Endothelial cell of umbilical vein (primary cell): Measurements from ENCODE around the gene KDM4B. TPM values are rescaled to one million over a fixed set of nuclear protein-coding genes. Genes with fewer than 3 reads are reported as not detected.

Experiments
- Bru-seq: library from RNA; stranded (reverse); fragments of 400-500 nt; gene quantifications from one replicate; lab custom pipeline; 2021; lab: Mats Ljungman, UMichigan
- BruChase-seq, 2 experiments: library from RNA; stranded (reverse); fragments of 400-500 nt; gene quantifications; one replicate each; lab custom pipeline; 2021; lab: Mats Ljungman, UMichigan
- BruUV-seq: library from RNA; stranded (reverse); fragments of 400-500 nt; replicated peaks from 2 replicates; lab custom pipeline; 2021; lab: Mats Ljungman, UMichigan
- CTCF ChIA-PET: fragments of 300-600, 350-600 bp; sonication (Branson Sonifier 250); formaldehyde crosslinking; loops from one replicate; lab custom pipeline; 2021; ENCODE audit warnings: antibody characterized with exemption, inconsistent platforms; lab: Charles Lee
- POLR2A ChIA-PET: fragments of 300-600, 350-600 bp; sonication (Branson Sonifier 250); formaldehyde crosslinking; loops from one replicate; lab custom pipeline; 2021; ENCODE audit warnings: antibody characterized with exemption, inconsistent platforms; lab: Charles Lee
- DNase-seq: peaks from one replicate; pipeline ENCODE4 v3.0.0-alpha.2; 2011; ENCODE audit warnings: low read depth, low spot score
- FAIRE-seq: peaks from 2 replicates; lab custom pipeline; 2011; peaks lifted over from hg19 to GRCh38; lab: Jason Lieb, UNC
- H2AFZ ChIP-seq: 2 replicates; pipeline ENCODE4 v1.6.0; 2012; ENCODE audit warnings: low read depth, low read length, control low read depth, inconsistent platforms
- H3K27ac ChIP-seq: 2 replicates; pipeline ENCODE4 v1.5.1; 2011; ENCODE audit warnings: low read depth, mild to moderate bottlenecking, control low read depth, low read length, moderate library complexity; ENCODE audit not compliant: insufficient read depth
- H3K27me3 ChIP-seq, 2 experiments: 2 replicates each; pipeline versions ENCODE4 v1.6.0 to v1.6.1; 2011; ENCODE audit warnings: low read length in 2 of 2, mixed read lengths in 1 of 2; ENCODE audit not compliant: control insufficient read depth in 2 of 2, insufficient read depth in 2 of 2
- H3K36me3 ChIP-seq, 2 experiments: 2 replicates in 1 of 2; 3 replicates in 1 of 2; pipeline ENCODE4 v1.5.1; 2011; ENCODE audit warnings: low read length in 2 of 2, mild to moderate bottlenecking in 1 of 2, moderate library complexity in 1 of 2; ENCODE audit not compliant: control insufficient read depth in 2 of 2, insufficient read depth in 2 of 2; ENCODE audit errors: extremely low read depth in 1 of 2
- H3K4me1 ChIP-seq: 3 replicates; pipeline ENCODE4 v1.5.1; 2011; ENCODE audit warnings: mild to moderate bottlenecking, low read length; ENCODE audit not compliant: control insufficient read depth, insufficient read depth; ENCODE audit errors: extremely low read depth
- H3K4me2 ChIP-seq: 2 replicates; pipeline ENCODE4 v1.6.1; 2011; ENCODE audit warnings: low read length, control low read depth, mixed read lengths; ENCODE audit not compliant: insufficient read depth
- H3K4me3 ChIP-seq, 3 experiments: fragments of 200-600 bp in 1 of 3; sonication (generic), shearing (Covaris generic) in 1 of 3; replicated peaks in 1 of 3; 2 replicates each; pipeline ENCODE4 v1.5.1; 2011 to 2016; ENCODE audit warnings: control low read depth in 3 of 3, low read length in 3 of 3, mild to moderate bottlenecking in 2 of 3, inconsistent platforms in 1 of 3, low read depth in 1 of 3, moderate library complexity in 1 of 3; ENCODE audit not compliant: insufficient read depth in 1 of 3
- H3K79me2 ChIP-seq: 2 replicates; pipeline ENCODE4 v1.6.0; 2012; ENCODE audit warnings: low read length, inconsistent platforms; ENCODE audit not compliant: control insufficient read depth, insufficient read depth
- H3K9ac ChIP-seq: replicated peaks from 2 replicates; pipeline ENCODE3; 2011; ENCODE audit warnings: low read length, control low read depth; ENCODE audit not compliant: insufficient read depth; ENCODE audit errors: extremely low read depth
- H3K9me1 ChIP-seq: replicated peaks from 3 replicates; pipeline ENCODE4 v1.6.0; 2011; ENCODE audit warnings: mild to moderate bottlenecking, low read length; ENCODE audit not compliant: control insufficient read depth, insufficient read depth; ENCODE audit errors: extremely low read depth
- H3K9me3 ChIP-seq: replicated peaks from 2 replicates; pipeline ENCODE4 v1.5.1; 2012; ENCODE audit warnings: low read length, inconsistent platforms; ENCODE audit not compliant: control insufficient read depth, insufficient read depth
- H4K20me1 ChIP-seq: replicated peaks from 2 replicates; pipeline ENCODE3; 2011; ENCODE audit warnings: mild to moderate bottlenecking, low read length; ENCODE audit not compliant: control insufficient read depth, insufficient read depth; ENCODE audit errors: extremely low read depth
- EZH2 ChIP-seq: IDR thresholded peaks from 2 replicates; pipeline ENCODE4 v1.6.1; 2012; ENCODE audit warnings: borderline replicate concordance, low read depth, mild to moderate bottlenecking, moderate library complexity, low read length, inconsistent platforms; ENCODE audit not compliant: severe bottlenecking
- FOS ChIP-seq: IDR thresholded peaks from 2 replicates; pipeline ENCODE4 v1.6.1; 2011; ENCODE audit warnings: mild to moderate bottlenecking, low read length, moderate library complexity, borderline replicate concordance; ENCODE audit not compliant: insufficient read depth
- JUN ChIP-seq: IDR thresholded peaks from 2 replicates; pipeline ENCODE4 v1.6.1; 2011; ENCODE audit warnings: borderline replicate concordance, low read depth; ENCODE audit not compliant: insufficient read length, insufficient read depth
- POLR2A ChIP-seq: IDR thresholded peaks from 2 replicates; pipeline ENCODE4 v1.6.1; 2012; ENCODE audit warnings: low read depth, mild to moderate bottlenecking, control low read depth, low read length
- POLR2AphosphoS5 ChIP-seq: IDR thresholded peaks from 2 replicates; pipeline ENCODE4 v1.6.1; 2012; ENCODE audit warnings: low read depth, mild to moderate bottlenecking, control low read depth, low read length, moderate library complexity; ENCODE audit not compliant: insufficient read depth
- dilution Hi-C: fragments of 300-500 bp; cut with MboI; formaldehyde crosslinking; loops from one replicate; pipeline ENCODE4 v1.15.0; 2019; ENCODE audit warnings: low sequenced_read_pairs; ENCODE audit not compliant: extremely low pct_ligation_motif_present
- intact Hi-C: fragments of 100-400 bp; cut with micrococcal nuclease; formaldehyde crosslinking; loops from one replicate; pipeline ENCODE4 v1.10.0; 2022
- long read RNA-seq: library from polyadenylated mRNA; stranded (forward); transcript quantifications from one replicate; pipeline ENCODE4 v2.0.0, GENCODE V29; 2021
- polyA minus RNA-seq, 3 experiments: library from RNA; depleted of rRNA, polyadenylated mRNA; stranded (reverse); fragments of >200 nt; gene quantifications; 1 replicate in 1 of 3; 2 replicates in 2 of 3; pipeline ENCODE4 v1.2.3, GENCODE V29; 2011
- polyA plus RNA-seq, 4 experiments: library from polyadenylated mRNA; depleted of rRNA in 3 of 4; stranded (reverse) in 3 of 4; unstranded in 1 of 4; fragments of >200 nt; gene quantifications; 2 replicates each; pipeline versions ENCODE4 v1.2.1 to v1.2.3, GENCODE V29; 2011 to 2012; ENCODE audit warnings: missing spikeins in 1 of 4
- total RNA-seq: library from RNA; stranded (reverse); gene quantifications from 2 replicates; pipeline ENCODE4 v1.2.3, GENCODE V29; 2021
- TF ChIP-seq, protein P1 (sequence below): IDR thresholded peaks from 2 replicates; pipeline ENCODE4 v1.6.1; 2011; ENCODE audit not compliant: insufficient read depth, insufficient read length
- TF ChIP-seq, protein P2 (sequence below), 2 donors: IDR thresholded peaks; 1 replicate in 1 of 2; 2 replicates in 1 of 2; pipeline ENCODE4 v1.5.1; 2011; ENCODE audit warnings: low read length in 2 of 2, mild to moderate bottlenecking in 2 of 2, moderate library complexity in 2 of 2, control low read depth in 1 of 2, inconsistent platforms in 1 of 2, low read depth in 1 of 2; ENCODE audit not compliant: insufficient read depth in 1 of 2; ENCODE audit errors: extremely low read depth in 1 of 2

The KDM4B gene
- total RNA-seq = 30.8 and 37.2 TPM in 2 replicates
- polyA plus RNA-seq = 12.4 and 14.4 TPM in 2 replicates
- 7.6 and 10.7 TPM in 2 replicates for polyA plus RNA-seq (2011; cell fraction: cytosol; rRNA removed)
- polyA plus RNA-seq (2011; cell fraction: nucleus; rRNA removed) = 28.7 and 32.4 TPM in 2 replicates
- polyA plus RNA-seq (2012) = 12.7 and 17.7 TPM in 2 replicates
- 17.4 and 29.3 TPM in 2 replicates for polyA minus RNA-seq
- 22.4 TPM for polyA minus RNA-seq (2011; cell fraction: cytosol; rRNA and poly(A)+ RNA removed)
- polyA minus RNA-seq (2011; cell fraction: nucleus; rRNA and poly(A)+ RNA removed) = 32.7 and 40.2 TPM in 2 replicates
- Bru-seq, nascent RNA = percentile 58 among the genes with signal in this experiment
- BruChase-seq, experiment 1, labeled RNA remaining after a 6-hour chase = percentile 70 among the genes with signal in this experiment
- percentile 64 among the genes with signal in this experiment for BruChase-seq, experiment 2, labeled RNA remaining after a 2-hour chase
- long read RNA-seq, full-length matches to known transcripts = 8 of 39 reads
- long read RNA-seq, partial matches to known transcripts = 21 of 39 reads
- long read RNA-seq, other reads (novel, unspliced or antisense) = 10 of 39 reads

DNA sequence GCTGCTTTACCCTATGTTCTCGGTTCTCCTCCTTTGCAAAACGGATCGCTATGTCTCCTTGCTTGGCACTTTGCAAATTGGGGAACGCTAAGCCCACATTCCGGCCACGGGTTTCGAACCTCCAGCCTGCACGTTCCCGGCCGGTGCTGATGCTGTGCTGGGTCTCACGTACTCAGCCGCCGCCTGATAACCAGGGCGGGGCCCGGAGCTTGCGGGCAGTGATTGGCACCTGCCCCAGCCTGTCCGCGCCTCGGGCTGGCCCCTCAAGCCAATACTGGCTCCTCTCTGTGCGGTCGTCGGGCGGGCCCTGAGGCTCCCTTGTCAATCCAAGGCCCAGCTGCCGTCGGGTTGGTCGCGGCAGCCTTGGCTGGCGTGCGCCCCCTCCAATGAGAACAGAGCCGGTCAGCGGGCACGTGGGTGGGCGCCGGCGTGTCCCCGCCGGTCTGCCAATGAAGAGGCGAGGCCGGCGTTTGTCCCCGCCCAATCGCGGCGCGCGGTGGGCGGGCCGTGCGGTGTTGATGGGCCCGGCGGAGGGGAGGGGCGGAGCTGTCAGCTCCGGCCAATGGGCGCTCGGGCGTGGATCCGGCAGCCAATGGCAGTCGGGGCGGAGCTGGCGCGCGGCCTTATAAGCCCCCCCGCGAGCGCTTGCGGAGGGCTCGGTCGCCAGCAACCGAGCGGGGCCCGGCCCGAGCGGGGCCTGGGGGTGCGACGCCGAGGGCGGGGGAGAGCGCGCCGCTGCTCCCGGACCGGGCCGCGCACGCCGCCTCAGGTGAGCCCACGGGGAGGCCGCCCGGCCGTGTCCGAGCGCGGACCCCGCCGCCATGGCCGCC, at the start of gene KDM4B:
Gene KDM4B, plus strand, starts transcription at position 652 of the 830 bp plus-strand sequence. CDS start 63,778 bp downstream, outside the sequence.
- POLR2A ChIA-PET = interaction anchor here (0.5 to 1.4 kb wide), 9 partner anchors 8 to 607 kb away, joined by 3 to 9 read pairs (median 3); partner anchors contain the start of gene PLIN3
- no peaks in the 10 kb centered on the region for H3K27me3 ChIP-seq
- peak within 1 kb of the TSS; percentile 45 to 54 (median 48) for H3K4me3 ChIP-seq
- peak within 1 kb of the TSS; percentile 94 for H2AFZ ChIP-seq
- H3K4me1 ChIP-seq = peaks cover 23% of the 10 kb centered on the region
- H4K20me1 ChIP-seq = no peaks in the 10 kb centered on the region
- peak; percentile 100 for DNase-seq
- no peaks in the 10 kb centered on the region for H3K9me1 ChIP-seq
- H3K9ac ChIP-seq = peak within 1 kb of the TSS; percentile 50
- H3K9me3 ChIP-seq = no peaks in the 10 kb centered on the region
- peak; percentile 99 for FAIRE-seq
- no peak within 1 kb of the TSS for H3K27ac ChIP-seq
- no peaks in the 10 kb centered on the region for H3K36me3 ChIP-seq
- H3K79me2 ChIP-seq = peaks cover 32% of the 10 kb centered on the region
- dilution Hi-C loops (no loop called here), intact Hi-C loops (loop anchor here (1.0 to 5.0 kb wide), 3 partner anchors 58 to 301 kb away; partner anchors contain the start of gene DPP9)
- TF ChIP-seq, protein P1, sequence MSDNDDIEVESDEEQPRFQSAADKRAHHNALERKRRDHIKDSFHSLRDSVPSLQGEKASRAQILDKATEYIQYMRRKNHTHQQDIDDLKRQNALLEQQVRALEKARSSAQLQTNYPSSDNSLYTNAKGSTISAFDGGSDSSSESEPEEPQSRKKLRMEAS = peak; percentile 88
- TF ChIP-seq JUN (no peak), POLR2AphosphoS5 (peak; percentile 90), EZH2 (no peak), POLR2A (peak; percentile 85), FOS (no peak)
- TF ChIP-seq, protein P2, sequence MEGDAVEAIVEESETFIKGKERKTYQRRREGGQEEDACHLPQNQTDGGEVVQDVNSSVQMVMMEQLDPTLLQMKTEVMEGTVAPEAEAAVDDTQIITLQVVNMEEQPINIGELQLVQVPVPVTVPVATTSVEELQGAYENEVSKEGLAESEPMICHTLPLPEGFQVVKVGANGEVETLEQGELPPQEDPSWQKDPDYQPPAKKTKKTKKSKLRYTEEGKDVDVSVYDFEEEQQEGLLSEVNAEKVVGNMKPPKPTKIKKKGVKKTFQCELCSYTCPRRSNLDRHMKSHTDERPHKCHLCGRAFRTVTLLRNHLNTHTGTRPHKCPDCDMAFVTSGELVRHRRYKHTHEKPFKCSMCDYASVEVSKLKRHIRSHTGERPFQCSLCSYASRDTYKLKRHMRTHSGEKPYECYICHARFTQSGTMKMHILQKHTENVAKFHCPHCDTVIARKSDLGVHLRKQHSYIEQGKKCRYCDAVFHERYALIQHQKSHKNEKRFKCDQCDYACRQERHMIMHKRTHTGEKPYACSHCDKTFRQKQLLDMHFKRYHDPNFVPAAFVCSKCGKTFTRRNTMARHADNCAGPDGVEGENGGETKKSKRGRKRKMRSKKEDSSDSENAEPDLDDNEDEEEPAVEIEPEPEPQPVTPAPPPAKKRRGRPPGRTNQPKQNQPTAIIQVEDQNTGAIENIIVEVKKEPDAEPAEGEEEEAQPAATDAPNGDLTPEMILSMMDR (IDR thresholded peaks at IDR 0.05; ENCODE audit: extremely low read depth in 1 of 2, insufficient read depth in 1 of 2, low read depth in 1 of 2, low read length in 2 of 2) = no peak
- BruUV-seq = no TSS peak
- H3K4me2 ChIP-seq = peak within 1 kb of the TSS; percentile 80
- CTCF ChIA-PET = interaction anchor here (0.9 to 2.1 kb wide), 8 partner anchors 9 to 159 kb away, joined by 3 to 11 read pairs (median 5); partner anchors contain the start of gene UHRF1
